Prostate gland (tissue), 2 donors: ENCODE results near the gene ITPR1. TPM values are rescaled to one million over a fixed set of nuclear protein-coding genes. Genes with fewer than 3 reads are reported as not detected.

Experiments
- DNase-seq: peaks from one replicate; pipeline ENCODE4 v3.0.0-alpha.2; 2019; ENCODE audit warnings: low spot score
- H3K27ac ChIP-seq, 2 donors: fragments of 200-600 bp; sonication (generic); 2 replicates each; pipeline ENCODE4 v1.5.1; 2017 to 2019
- H3K27me3 ChIP-seq: fragments of 200-600 bp; sonication (generic); replicated peaks from 2 replicates; pipeline ENCODE4 v1.5.1; 2019; ENCODE audit not compliant: insufficient read depth
- H3K36me3 ChIP-seq, 2 donors: fragments of 200-600 bp; sonication (generic); 1 replicate in 1 of 2; 2 replicates in 1 of 2; pipeline versions ENCODE4 v1.5.1 to v1.8.1; 2017 to 2019
- H3K4me1 ChIP-seq: fragments of 200-600 bp; sonication (generic); replicated peaks from 2 replicates; pipeline ENCODE4 v1.5.1; 2019
- H3K4me3 ChIP-seq, 2 donors: fragments of 200-600 bp; sonication (generic); 2 replicates each; pipeline ENCODE4 v1.5.1; 2017 to 2019
- H3K9me3 ChIP-seq: fragments of 200-600 bp; sonication (generic); 2 replicates; pipeline ENCODE4 v1.5.1; 2017
- CTCF ChIP-seq, 4 experiments: fragments of 200-600 bp in 2 of 4; fragments of 450-650 bp in 2 of 4; sonication (generic) in 2 of 4; IDR thresholded peaks; 1 replicate in 3 of 4; 2 replicates in 1 of 4; pipeline ENCODE4 v1.5.1; 2016 to 2019; ENCODE audit warnings: antibody characterized with exemption in 4 of 4, mild to moderate bottlenecking in 2 of 4, moderate library complexity in 2 of 4
- POLR2A ChIP-seq: fragments of 450-650 bp; IDR thresholded peaks from one replicate; pipeline ENCODE4 v1.6.1; 2016; ENCODE audit warnings: antibody characterized with exemption, mild to moderate bottlenecking
- POLR2AphosphoS5 ChIP-seq: sonication (generic); formaldehyde crosslinking; IDR thresholded peaks from one replicate; pipeline ENCODE4 v1.6.1; 2017; ENCODE audit warnings: antibody characterized with exemption
- WGBS: methylation state at CpG from one replicate; pipeline ENCODE4 v1.1.5; 2018; 5-methylcytosine and 5-hydroxymethylcytosine counted together
- intact Hi-C: fragments of 100-400 bp; cut with DNase I; formaldehyde crosslinking; loops from one replicate; pipeline ENCODE4 v1.14.2; 2022
- total RNA-seq, 2 donors: library from RNA; depleted of rRNA; stranded (reverse); fragments of >200 nt; gene quantifications; one replicate each; pipeline ENCODE4 v1.1.0, GENCODE V29; 2016

ITPR1 gene
- total RNA-seq, 2 donors from 2014 or later = 80.0 to 126 TPM

GRCh38 chr3:4514321-4514720 lies 21.2 kb downstream of the ITPR1 start:
- 78% methylated on average over 5 of the region's 5 CpGs for WGBS
- no peak for TF ChIP-seq CTCF (IDR thresholded peaks at IDR 0.05)
- TF ChIP-seq POLR2AphosphoS5 = no peak
- TF ChIP-seq POLR2A = no peak
- Histone ChIP-seq H3K9me3 (no peaks in the 10 kb centered on the region), H3K27me3 (no peaks in the 10 kb centered on the region), H3K4me3 (no peak overlapping the region), H3K36me3 (no peaks in the 10 kb centered on the region), H3K27ac (no peak overlapping the region), H3K4me1 (no peaks in the 10 kb centered on the region)
- no peak for DNase-seq
- intact Hi-C loops = no loop called here

- Histone ChIP-seq H3K27me3 (no peaks in the 10 kb centered on the region), H3K36me3 (no peaks in the 10 kb centered on the region), H3K4me1 (no peaks in the 10 kb centered on the region), H3K9me3 (no peaks in the 10 kb centered on the region), H3K27ac (no peak overlapping the region), H3K4me3 (no peak overlapping the region)
- WGBS = 45% methylated on average over 1 of the region's 1 CpG
- no peak for TF ChIP-seq POLR2AphosphoS5
- TF ChIP-seq CTCF (IDR thresholded peaks at IDR 0.05) = no peak
- TF ChIP-seq POLR2A = no peak
- no peak for DNase-seq
- intact Hi-C loops = no loop called here
Measured at GRCh38 chr3:4514916-4515315, 21.8 kb downstream of the ITPR1 start.

GRCh38 chr3:4515916-4516579 lies 22.9 kb downstream of the ITPR1 start:
- 48% methylated on average over 7 of the region's 7 CpGs for WGBS
- H3K4me1 ChIP-seq = no peaks in the 10 kb centered on the region
- H3K27me3 ChIP-seq = no peaks in the 10 kb centered on the region
- no peak overlapping the region for H3K4me3 ChIP-seq
- no peak for TF ChIP-seq POLR2A
- no peak for TF ChIP-seq POLR2AphosphoS5
- TF ChIP-seq CTCF (IDR thresholded peaks at IDR 0.05) = no peak
- intact Hi-C loops = no loop called here
- DNase-seq = no peak
- H3K9me3 ChIP-seq = no peaks in the 10 kb centered on the region
- H3K27ac ChIP-seq = no peak overlapping the region
- no peaks in the 10 kb centered on the region for H3K36me3 ChIP-seq

- no peak for DNase-seq
- intact Hi-C loops = no loop called here
- Histone ChIP-seq H3K27me3 (no peaks in the 10 kb centered on the region), H3K4me1 (no peaks in the 10 kb centered on the region), H3K27ac (no peak overlapping the region), H3K36me3 (no peaks in the 10 kb centered on the region), H3K4me3 (no peak overlapping the region), H3K9me3 (no peaks in the 10 kb centered on the region)
- WGBS = 42% methylated on average over 5 of the region's 5 CpGs
- TF ChIP-seq POLR2A (no peak), CTCF (IDR thresholded peaks at IDR 0.05) (no peak)
Measured at GRCh38 chr3:4517093-4517492, 23.9 kb downstream of the ITPR1 start.

- no peak overlapping the region for H3K27ac ChIP-seq
- H3K9me3 ChIP-seq = no peaks in the 10 kb centered on the region
Measured at GRCh38 chr3:4517643-4518311, 24.6 kb downstream of the ITPR1 start.

More at GRCh38 chr3:4517643-4518311, 24.6 kb downstream of the ITPR1 start:
- TF ChIP-seq POLR2A (no peak), CTCF (IDR thresholded peaks at IDR 0.05) (no peak), POLR2AphosphoS5 (no peak)
- Histone ChIP-seq H3K27me3 (no peaks in the 10 kb centered on the region), H3K4me1 (no peaks in the 10 kb centered on the region), H3K4me3 (no peak overlapping the region), H3K36me3 (no peaks in the 10 kb centered on the region)
- WGBS = 39% methylated on average over 3 of the region's 3 CpGs
- intact Hi-C loops = no loop called here
- no peak for DNase-seq
